Mesendoderm (in vitro differentiated cells): Measurements from ENCODE around the gene MRPS35. TPM values are rescaled to one million over a fixed set of nuclear protein-coding genes. Genes with fewer than 3 reads are reported as not detected.
A peak's percentile ranks its signal among the peaks of the same experiment; 100 is the strongest.

Experiments used
- DNase-seq: peaks from one replicate; pipeline ENCODE4 v3.0.0; 2013
- H2AK5ac ChIP-seq: 2 replicates; pipeline ENCODE4 v1.6.1; 2013; ENCODE audit warnings: low read length, inconsistent platforms
- H2BK120ac ChIP-seq: 2 replicates; pipeline ENCODE4 v1.6.1; 2013; ENCODE audit warnings: low read depth, mild to moderate bottlenecking, low read length, moderate library complexity, mixed read lengths
- H2BK15ac ChIP-seq: replicated peaks from 2 replicates; pipeline ENCODE4 v1.6.1; 2013; ENCODE audit warnings: low read depth, mild to moderate bottlenecking, moderate library complexity
- H2BK5ac ChIP-seq: 2 replicates; pipeline ENCODE4 v1.6.1; 2013; ENCODE audit warnings: low read length, inconsistent platforms
- H3K18ac ChIP-seq: 2 replicates; pipeline ENCODE4 v1.6.1; 2013; ENCODE audit warnings: mild to moderate bottlenecking, low read length, mixed read lengths
- H3K23ac ChIP-seq: one replicate; pipeline ENCODE4 v1.6.1; 2013; ENCODE audit warnings: low read length
- H3K27ac ChIP-seq: 2 replicates; pipeline ENCODE4 v1.5.1; 2013; ENCODE audit warnings: low read depth, mild to moderate bottlenecking, inconsistent platforms, low read length, moderate library complexity
- H3K27me3 ChIP-seq: 2 replicates; pipeline ENCODE4 v1.6.1; 2013; ENCODE audit warnings: low read length, control low read depth, mild to moderate bottlenecking, inconsistent platforms; ENCODE audit not compliant: insufficient read depth, poor library complexity
- H3K36me3 ChIP-seq: 2 replicates; pipeline ENCODE4 v1.6.1; 2013; ENCODE audit warnings: low read length, inconsistent platforms; ENCODE audit not compliant: control insufficient read depth, insufficient read depth
- H3K4ac ChIP-seq: one replicate; pipeline ENCODE4 v1.6.1; 2013; ENCODE audit warnings: low read depth, mild to moderate bottlenecking, low read length, moderate library complexity
- H3K4me1 ChIP-seq: 2 replicates; pipeline ENCODE4 v1.6.1; 2013; ENCODE audit warnings: low read depth, low read length, inconsistent platforms; ENCODE audit not compliant: control insufficient read depth
- H3K4me2 ChIP-seq: 2 replicates; pipeline ENCODE4 v1.6.1; 2013; ENCODE audit warnings: low read length
- H3K4me3 ChIP-seq: 2 replicates; pipeline ENCODE4 v1.5.1; 2013; ENCODE audit warnings: mild to moderate bottlenecking, low read length
- H3K56ac ChIP-seq: one replicate; pipeline ENCODE4 v1.6.1; 2013; ENCODE audit warnings: low read length
- H3K79me1 ChIP-seq: 2 replicates; pipeline ENCODE4 v1.6.1; 2013; ENCODE audit warnings: low read length, inconsistent platforms
- H3K79me2 ChIP-seq: 2 replicates; pipeline ENCODE4 v1.6.1; 2013; ENCODE audit warnings: mild to moderate bottlenecking, low read length; ENCODE audit not compliant: control insufficient read depth, insufficient read depth
- H3K9ac ChIP-seq: 2 replicates; pipeline ENCODE4 v1.6.1; 2013; ENCODE audit warnings: low read length, inconsistent platforms
- H4K5ac ChIP-seq: one replicate; pipeline ENCODE4 v1.6.1; 2013; ENCODE audit warnings: low read length
- H4K8ac ChIP-seq: one replicate; pipeline ENCODE4 v1.6.1; 2013; ENCODE audit warnings: low read depth, mild to moderate bottlenecking, control low read depth, low read length, moderate library complexity
- WGBS: extraction: QIAGEN DNeasy Blood & Tissue Kit; methylation state at CpG from one replicate; pipeline ENCODE4 v1.1.7; 2013; ENCODE audit warnings: low lambda C conversion rate, missing lambda C conversion rate; ENCODE audit not compliant: insufficient coverage; ENCODE audit errors: extremely low coverage; 5-methylcytosine and 5-hydroxymethylcytosine counted together
- polyA plus RNA-seq, 2 experiments: library from polyadenylated mRNA; stranded (reverse); fragments of 200-250 nt; gene quantifications; one replicate each; pipeline ENCODE4 v1.2.3, GENCODE V29; 2013

The MRPS35 gene
- 66.3 TPM for polyA plus RNA-seq (2013, experiment 1 of 2)
- polyA plus RNA-seq (2013, experiment 2 of 2) = 69.8 TPM

DNA sequence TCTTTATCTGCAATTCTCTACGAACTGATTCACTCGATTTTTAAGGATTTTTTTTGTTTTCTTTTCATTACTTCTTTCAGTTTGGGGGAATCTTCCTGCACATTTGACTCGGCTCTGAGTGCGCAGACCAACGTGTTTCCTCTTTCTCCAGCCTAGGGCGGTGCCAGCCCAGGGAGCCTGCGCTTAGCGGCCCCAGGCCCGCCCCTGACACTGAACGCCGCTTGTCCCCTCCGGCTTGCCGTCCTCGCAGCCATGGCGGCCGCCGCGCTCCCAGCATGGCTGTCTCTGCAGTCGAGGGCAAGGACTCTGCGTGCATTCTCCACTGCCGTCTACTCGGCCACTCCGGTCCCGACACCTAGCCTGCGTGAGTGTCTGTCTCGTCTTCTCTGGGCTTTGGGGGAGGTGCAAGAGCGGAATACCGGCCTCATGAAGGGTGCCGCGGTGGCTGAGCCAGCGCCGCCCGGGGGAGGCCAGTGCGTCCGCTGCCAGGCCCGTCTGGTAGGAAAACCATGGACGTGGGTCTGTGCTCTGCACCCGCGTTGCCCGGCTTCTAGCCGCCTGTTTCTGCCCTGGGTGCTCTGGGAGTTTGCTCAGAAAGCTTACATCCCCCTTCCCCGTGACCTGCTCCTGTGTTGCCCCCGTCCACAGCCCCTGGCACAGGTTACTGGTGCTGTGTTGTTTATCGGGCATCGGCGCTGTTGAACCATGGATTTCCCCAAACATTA lies at the start of gene MRPS35:
MRPS35 (plus strand) TSS at position 241 of the 725 bp plus-strand sequence; CDS start at position 253, 12 bp downstream.
- Histone ChIP-seq H3K9ac (peak within 1 kb of the TSS; percentile 76), H4K8ac (peak within 1 kb of the TSS; percentile 69), H4K5ac (peak within 1 kb of the TSS; percentile 84), H3K79me1 (peaks cover 15% of the 10 kb centered on the region), H3K27ac (peak within 1 kb of the TSS; percentile 10), H3K4ac (peak within 1 kb of the TSS; percentile 25), H3K18ac (peak within 1 kb of the TSS; percentile 32), H3K4me3 (peak within 1 kb of the TSS; percentile 54), H3K4me1 (peaks cover 4% of the 10 kb centered on the region), H3K23ac (peak within 1 kb of the TSS; percentile 70), H2BK5ac (peak within 1 kb of the TSS; percentile 30), H3K56ac (peak within 1 kb of the TSS; percentile 93), H2BK120ac (no peak within 1 kb of the TSS), H3K4me2 (peak within 1 kb of the TSS; percentile 74), H2BK15ac (no peak within 1 kb of the TSS), H3K79me2 (peaks cover 29% of the 10 kb centered on the region), H3K36me3 (no peaks in the 10 kb centered on the region), H2AK5ac (no peak within 1 kb of the TSS), H3K27me3 (no peaks in the 10 kb centered on the region)
- DNase-seq = peak; percentile 93
- no CpG with 5 or more reads among the region's 46 CpGs for WGBS

DNA sequence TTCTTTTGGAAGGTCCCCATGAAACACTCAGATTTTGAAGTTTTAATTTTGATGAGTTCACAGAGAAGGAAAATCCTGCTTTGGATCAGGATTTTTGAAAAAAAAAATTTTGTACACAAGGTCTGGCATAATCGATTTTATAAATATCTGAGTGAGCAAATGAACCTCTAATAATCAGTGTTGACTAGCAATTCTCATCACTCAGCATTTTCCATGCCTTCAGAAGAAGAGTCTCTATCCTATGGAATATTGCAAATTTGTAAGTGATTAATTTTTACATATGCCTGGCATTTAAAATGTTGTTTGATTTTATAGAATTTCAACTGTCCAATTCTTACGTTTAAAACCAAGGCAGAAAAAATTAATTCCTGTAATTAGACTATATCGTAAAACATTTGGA lies 44.9 kb upstream of the MRPS35 start:
- Histone ChIP-seq H2BK15ac (no peak overlapping the region), H3K18ac (no peak overlapping the region), H2BK120ac (no peak overlapping the region), H3K23ac (no peak overlapping the region), H2AK5ac (no peak overlapping the region), H3K4me1 (no peaks in the 10 kb centered on the region), H3K27me3 (no peaks in the 10 kb centered on the region), H3K27ac (no peak overlapping the region), H3K79me2 (no peaks in the 10 kb centered on the region), H2BK5ac (no peak overlapping the region), H3K79me1 (no peaks in the 10 kb centered on the region), H3K4me3 (no peak overlapping the region), H3K4me2 (no peak overlapping the region), H3K9ac (no peak overlapping the region), H3K56ac (no peak overlapping the region), H3K36me3 (peaks cover 2% of the 10 kb centered on the region), H4K8ac (no peak overlapping the region), H4K5ac (no peak overlapping the region), H3K4ac (no peak overlapping the region)
- no CpG with 5 or more reads among the region's 3 CpGs for WGBS
- DNase-seq = no peak

DNA sequence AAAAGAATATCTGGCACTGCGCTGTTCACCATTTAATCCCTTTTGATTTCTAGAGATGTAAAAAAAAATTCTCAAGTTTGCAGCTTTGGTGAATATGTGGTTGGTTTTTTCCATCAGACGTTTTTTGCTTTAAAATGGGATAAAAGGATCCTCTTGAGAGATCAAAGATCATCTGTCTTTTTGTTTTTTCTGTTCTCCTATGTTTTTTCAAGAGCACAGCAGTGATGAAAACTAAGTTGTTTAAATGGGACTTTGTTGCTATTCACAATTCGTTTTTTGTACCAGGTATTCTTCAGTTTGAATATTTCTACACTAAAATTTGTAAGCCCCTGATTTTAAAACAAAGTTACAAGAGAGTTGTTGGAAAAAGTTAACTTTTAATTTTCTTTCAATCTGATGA lies 44.1 kb upstream of the MRPS35 start:
- H3K27ac ChIP-seq = no peak overlapping the region
- no peak overlapping the region for H2BK120ac ChIP-seq
- no peak overlapping the region for H3K4me2 ChIP-seq
- H3K79me2 ChIP-seq = no peaks in the 10 kb centered on the region
- no peak overlapping the region for H4K8ac ChIP-seq
- H3K18ac ChIP-seq = no peak overlapping the region
- H2AK5ac ChIP-seq = no peak overlapping the region
- no peak overlapping the region for H4K5ac ChIP-seq
- no peak overlapping the region for H2BK15ac ChIP-seq
- H3K23ac ChIP-seq = no peak overlapping the region
- no peaks in the 10 kb centered on the region for H3K4me1 ChIP-seq
- no peak overlapping the region for H3K4ac ChIP-seq
- no peak overlapping the region for H3K4me3 ChIP-seq
- H3K9ac ChIP-seq = no peak overlapping the region
- no peak overlapping the region for H3K56ac ChIP-seq
- H2BK5ac ChIP-seq = no peak overlapping the region
- H3K36me3 ChIP-seq = peaks cover 2% of the 10 kb centered on the region
- no peaks in the 10 kb centered on the region for H3K79me1 ChIP-seq
- no peak for DNase-seq
- H3K27me3 ChIP-seq = no peaks in the 10 kb centered on the region
- no CpG with 5 or more reads among the region's 3 CpGs for WGBS

DNA sequence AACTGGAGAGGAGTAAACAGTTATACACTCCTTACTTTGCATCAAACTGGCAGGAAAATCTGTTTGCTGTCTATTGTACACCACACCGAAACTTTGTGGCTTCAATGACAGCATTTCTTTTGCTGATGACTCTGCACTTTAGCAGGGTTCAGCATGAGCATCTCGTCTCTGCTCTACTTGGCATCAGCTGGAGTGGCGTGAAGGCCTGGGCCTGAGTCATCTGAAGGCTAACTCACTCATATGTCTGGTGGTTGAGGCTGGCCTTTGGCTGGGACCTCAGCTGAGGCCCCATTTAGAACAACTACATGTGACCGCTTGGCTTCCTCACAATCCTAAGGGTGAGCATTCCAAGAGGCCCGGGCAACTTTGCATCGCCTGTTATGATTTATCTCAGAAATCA lies 43.1 kb upstream of the MRPS35 start:
- H3K9ac ChIP-seq = no peak overlapping the region
- no peak overlapping the region for H2AK5ac ChIP-seq
- no peak overlapping the region for H3K4me3 ChIP-seq
- H3K4me1 ChIP-seq = no peaks in the 10 kb centered on the region
- no peak overlapping the region for H3K4me2 ChIP-seq
- no peak for DNase-seq
- H3K27me3 ChIP-seq = no peaks in the 10 kb centered on the region
- H3K18ac ChIP-seq = no peak overlapping the region
- H3K23ac ChIP-seq = no peak overlapping the region
- no peak overlapping the region for H3K56ac ChIP-seq
- no peak overlapping the region for H4K5ac ChIP-seq
- H4K8ac ChIP-seq = no peak overlapping the region
- no peaks in the 10 kb centered on the region for H3K79me1 ChIP-seq
- no CpG with 5 or more reads among the region's 6 CpGs for WGBS
- H2BK15ac ChIP-seq = no peak overlapping the region
- H3K27ac ChIP-seq = no peak overlapping the region
- no peak overlapping the region for H2BK120ac ChIP-seq
- H2BK5ac ChIP-seq = no peak overlapping the region
- H3K79me2 ChIP-seq = no peaks in the 10 kb centered on the region
- no peak overlapping the region for H3K4ac ChIP-seq
- H3K36me3 ChIP-seq = peaks cover 2% of the 10 kb centered on the region

DNA sequence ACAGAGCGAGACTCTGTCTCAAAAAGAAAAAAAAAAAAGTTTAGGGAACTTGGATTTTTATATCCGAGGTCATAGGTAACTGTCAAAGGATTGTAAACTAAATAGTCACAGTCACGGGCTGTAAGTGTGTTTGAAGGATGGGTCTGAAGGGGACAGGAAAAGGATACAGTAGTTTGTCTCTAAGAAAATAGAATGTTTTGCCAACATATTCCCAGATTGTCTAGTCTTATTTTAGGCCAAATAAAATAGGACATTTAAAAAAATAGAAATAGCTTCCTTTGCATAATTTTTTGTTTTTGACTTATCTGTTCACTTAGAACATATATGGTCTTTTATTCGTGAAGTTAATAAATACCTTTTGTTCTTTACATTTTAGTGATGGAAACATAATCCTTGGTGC lies 38.6 kb upstream of the MRPS35 start:
- WGBS = no CpG with 5 or more reads among the region's 4 CpGs
- no peaks in the 10 kb centered on the region for H3K79me2 ChIP-seq
- no peak overlapping the region for H2AK5ac ChIP-seq
- no peak overlapping the region for H3K27ac ChIP-seq
- no peak overlapping the region for H3K4me3 ChIP-seq
- no peaks in the 10 kb centered on the region for H3K27me3 ChIP-seq
- H4K8ac ChIP-seq = no peak overlapping the region
- H3K56ac ChIP-seq = no peak overlapping the region
- no peak overlapping the region for H3K4ac ChIP-seq
- H3K79me1 ChIP-seq = no peaks in the 10 kb centered on the region
- no peak overlapping the region for H3K18ac ChIP-seq
- no peak for DNase-seq
- no peak overlapping the region for H2BK15ac ChIP-seq
- no peak overlapping the region for H2BK120ac ChIP-seq
- H3K9ac ChIP-seq = no peak overlapping the region
- no peak overlapping the region for H2BK5ac ChIP-seq
- H3K4me1 ChIP-seq = no peaks in the 10 kb centered on the region
- H3K36me3 ChIP-seq = peaks cover 2% of the 10 kb centered on the region
- H4K5ac ChIP-seq = no peak overlapping the region
- no peak overlapping the region for H3K23ac ChIP-seq
- H3K4me2 ChIP-seq = no peak overlapping the region

DNA sequence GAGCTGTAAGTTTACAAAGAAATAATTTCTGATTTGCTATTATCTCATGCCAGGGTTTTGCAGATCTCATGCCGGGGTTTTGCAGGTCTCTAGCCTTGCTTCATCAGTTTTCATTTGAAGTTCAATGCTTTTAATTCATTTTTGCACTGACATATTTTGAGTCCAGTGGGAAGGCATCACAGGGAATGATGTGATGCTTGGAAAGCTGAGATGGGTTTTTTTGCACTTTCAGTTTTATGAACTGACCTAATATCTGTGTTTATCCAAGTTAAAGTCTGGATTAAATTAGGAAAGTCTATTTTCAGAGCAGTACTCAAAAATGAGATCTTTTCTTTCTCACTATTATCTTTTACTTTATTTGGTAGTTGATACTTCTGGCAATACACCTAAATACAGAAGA lies 38.0 kb upstream of the MRPS35 start:
- Histone ChIP-seq H3K79me1 (no peaks in the 10 kb centered on the region), H3K4me3 (no peak overlapping the region), H3K23ac (no peak overlapping the region), H3K56ac (no peak overlapping the region), H4K8ac (no peak overlapping the region), H3K18ac (no peak overlapping the region), H3K4ac (no peak overlapping the region), H4K5ac (no peak overlapping the region), H3K27me3 (no peaks in the 10 kb centered on the region), H2BK15ac (no peak overlapping the region), H3K79me2 (no peaks in the 10 kb centered on the region), H3K4me2 (no peak overlapping the region), H2AK5ac (no peak overlapping the region), H2BK5ac (no peak overlapping the region), H2BK120ac (no peak overlapping the region), H3K4me1 (no peaks in the 10 kb centered on the region), H3K9ac (no peak overlapping the region), H3K27ac (no peak overlapping the region), H3K36me3 (no peaks in the 10 kb centered on the region)
- DNase-seq = no peak
- WGBS = no CpG with 5 or more reads among the region's 1 CpG
